IMR-90 (cell line): ENCODE data around the gene CIAO3. TPM values are rescaled to one million over a fixed set of nuclear protein-coding genes. Genes with fewer than 3 reads are reported as not detected.
A peak's percentile ranks its signal among the peaks of the same experiment; 100 is the strongest.

ENCODE experiments used
- ATAC-seq: fragments of 200-7000 bp; cut with Tn5 transposase; 2 replicates; pipeline ENCODE4 v1.9.1; 2020; ENCODE audit warnings: low read depth, mild to moderate bottlenecking, moderate library complexity
- BruUV-seq: library from RNA; stranded (reverse); fragments of 400-500 nt; replicated peaks from 2 replicates; lab custom pipeline; 2021; lab: Mats Ljungman, UMichigan
- CTCF ChIA-PET: fragments of 300-600 bp; formaldehyde crosslinking; extraction: SDS; loops from one replicate; lab custom pipeline; 2021; ENCODE audit warnings: antibody characterized with exemption; lab: Yijun Ruan, JAX
- POLR2A ChIA-PET: fragments of 300-600 bp; sonication (Branson Sonifier 250); formaldehyde crosslinking; loops from one replicate; lab custom pipeline; 2022; ENCODE audit warnings: antibody characterized with exemption; ENCODE audit not compliant: unreplicated experiment; lab: Charles Lee
- DNase-seq: peaks from one replicate; pipeline ENCODE4 v3.0.0; 2013
- H2AFZ ChIP-seq: replicated peaks from 2 replicates; pipeline ENCODE3; 2013; ENCODE audit warnings: low read length, mild to moderate bottlenecking; ENCODE audit not compliant: poor library complexity
- H2AK5ac ChIP-seq: 2 replicates; pipeline ENCODE4 v1.6.1; 2013; ENCODE audit warnings: low read depth, low read length, inconsistent platforms
- H2AK9ac ChIP-seq: replicated peaks from 2 replicates; pipeline ENCODE3; 2013; ENCODE audit warnings: mild to moderate bottlenecking, low read depth, low read length, moderate library complexity; ENCODE audit not compliant: poor library complexity
- H2BK120ac ChIP-seq: 2 replicates; pipeline ENCODE4 v1.6.1; 2013; ENCODE audit warnings: low read depth, low read length, inconsistent platforms
- H2BK15ac ChIP-seq: 3 replicates; pipeline ENCODE4 v1.6.1; 2013; ENCODE audit warnings: low read depth, low read length, inconsistent platforms
- H2BK20ac ChIP-seq: 2 replicates; pipeline ENCODE4 v1.6.1; 2013; ENCODE audit warnings: low read depth, mild to moderate bottlenecking, inconsistent platforms, low read length, moderate library complexity
- H2BK5ac ChIP-seq: 2 replicates; pipeline ENCODE4 v1.6.1; 2013; ENCODE audit warnings: mild to moderate bottlenecking, low read depth, low read length, inconsistent platforms; ENCODE audit not compliant: poor library complexity, severe bottlenecking
- H3K14ac ChIP-seq: replicated peaks from 2 replicates; pipeline ENCODE4 v1.6.1; 2013; ENCODE audit warnings: low read depth, low read length, inconsistent platforms
- H3K18ac ChIP-seq: 2 replicates; pipeline ENCODE4 v1.6.1; 2013; ENCODE audit warnings: low read depth, low read length, control low read depth
- H3K23ac ChIP-seq: 2 replicates; pipeline ENCODE4 v1.6.1; 2013; ENCODE audit warnings: low read depth, low read length, inconsistent platforms
- H3K27ac ChIP-seq: 2 replicates; pipeline ENCODE4 v1.5.1; 2013; ENCODE audit warnings: mild to moderate bottlenecking, control low read depth, low read length; ENCODE audit not compliant: insufficient read depth
- H3K27me3 ChIP-seq: 2 replicates; pipeline ENCODE4 v1.6.1; 2013; ENCODE audit warnings: low read length; ENCODE audit not compliant: control insufficient read depth, insufficient read depth
- H3K36me3 ChIP-seq: 2 replicates; pipeline ENCODE4 v1.6.1; 2013; ENCODE audit warnings: low read length, mixed read lengths; ENCODE audit not compliant: control insufficient read depth, insufficient read depth
- H3K4ac ChIP-seq: 2 replicates; pipeline ENCODE4 v1.6.1; 2013; ENCODE audit warnings: low read depth, low read length, inconsistent platforms
- H3K4me1 ChIP-seq: 2 replicates; pipeline ENCODE4 v1.6.1; 2013; ENCODE audit warnings: low read length, mixed read lengths; ENCODE audit not compliant: control insufficient read depth, insufficient read depth
- H3K4me2 ChIP-seq: 2 replicates; pipeline ENCODE4 v1.6.1; 2013; ENCODE audit warnings: low read depth, mild to moderate bottlenecking, control low read depth, low read length, moderate library complexity
- H3K4me3 ChIP-seq: 2 replicates; pipeline ENCODE4 v1.5.1; 2013; ENCODE audit warnings: low read depth, mild to moderate bottlenecking, control low read depth, low read length, moderate library complexity; ENCODE audit not compliant: insufficient read depth
- H3K56ac ChIP-seq: 2 replicates; pipeline ENCODE4 v1.6.1; 2013; ENCODE audit warnings: low read length, inconsistent platforms; ENCODE audit not compliant: insufficient read depth; ENCODE audit errors: extremely low read depth
- H3K79me1 ChIP-seq, 2 experiments: 2 replicates each; pipeline ENCODE4 v1.6.1; 2013; ENCODE audit warnings: low read length in 2 of 2, inconsistent platforms in 1 of 2, low read depth in 1 of 2
- H3K9ac ChIP-seq: 2 replicates; pipeline ENCODE4 v1.6.1; 2013; ENCODE audit warnings: low read depth, low read length, control low read depth
- H3K9me1 ChIP-seq: 2 replicates; pipeline ENCODE4 v1.6.1; 2013; ENCODE audit warnings: low read length, inconsistent platforms; ENCODE audit not compliant: insufficient read depth
- H3K9me3 ChIP-seq: 2 replicates; pipeline ENCODE4 v1.6.1; 2013; ENCODE audit warnings: low read length; ENCODE audit not compliant: control insufficient read depth, insufficient read depth
- H4K20me1 ChIP-seq: 2 replicates; pipeline ENCODE4 v1.6.1; 2013; ENCODE audit warnings: low read length, inconsistent platforms; ENCODE audit not compliant: insufficient read depth
- H4K5ac ChIP-seq: 2 replicates; pipeline ENCODE4 v1.6.1; 2013; ENCODE audit warnings: mild to moderate bottlenecking, low read depth, low read length, control low read depth
- H4K8ac ChIP-seq, 2 experiments: 2 replicates each; pipeline ENCODE4 v1.6.1; 2013; ENCODE audit warnings: low read depth in 2 of 2, low read length in 2 of 2, control low read depth in 1 of 2, inconsistent platforms in 1 of 2
- H4K91ac ChIP-seq: 2 replicates; pipeline ENCODE4 v1.6.1; 2013; ENCODE audit warnings: low read depth, low read length, inconsistent platforms; ENCODE audit not compliant: insufficient read depth
- BHLHE40 ChIP-seq: fragments of 150-350 bp; IDR thresholded peaks from 2 replicates; pipeline ENCODE4 v1.6.1; 2016; ENCODE audit warnings: mild to moderate bottlenecking, low read depth, low read length
- CEBPB ChIP-seq: IDR thresholded peaks from 2 replicates; pipeline ENCODE4 v1.6.1; 2012; ENCODE audit warnings: low read depth, low read length, improper control_type of control experiment
- CHD1 ChIP-seq: IDR thresholded peaks from 2 replicates; pipeline ENCODE4 v1.6.1; 2012; ENCODE audit warnings: low read depth, low read length, improper control_type of control experiment
- MAZ ChIP-seq: IDR thresholded peaks from 2 replicates; pipeline ENCODE4 v1.6.1; 2012; ENCODE audit warnings: low read depth, mild to moderate bottlenecking, low read length, improper control_type of control experiment, moderate library complexity, borderline replicate concordance
- RAD21 ChIP-seq: IDR thresholded peaks from 2 replicates; pipeline ENCODE4 v1.6.1; 2012; ENCODE audit warnings: low read length, improper control_type of control experiment
- RCOR1 ChIP-seq: IDR thresholded peaks from 2 replicates; pipeline ENCODE4 v1.6.1; 2012; ENCODE audit warnings: mild to moderate bottlenecking, low read length, improper control_type of control experiment; ENCODE audit not compliant: insufficient replicate concordance
- RFX5 ChIP-seq: IDR thresholded peaks from 2 replicates; pipeline ENCODE4 v1.8.0; 2012; ENCODE audit warnings: low read depth, mild to moderate bottlenecking, low read length, moderate library complexity
- USF2 ChIP-seq: fragments of 150-350 bp; IDR thresholded peaks from 2 replicates; pipeline ENCODE4 v1.6.1; 2017; ENCODE audit warnings: mild to moderate bottlenecking, antibody characterized with exemption, low read length, low read depth
- WGBS, 2 experiments: methylation state at CpG; one replicate each; pipeline versions ENCODE4 v1.1.5 to v1.1.7; 2013; ENCODE audit warnings: missing lambda C conversion rate in 2 of 2; ENCODE audit not compliant: insufficient read length in 1 of 2; ENCODE audit errors: extremely low coverage in 2 of 2; 5-methylcytosine and 5-hydroxymethylcytosine counted together
- dilution Hi-C: fragments of 300-500 bp; cut with HindIII; formaldehyde crosslinking; loops from one replicate; pipeline ENCODE4 v1.14.3; 2018; ENCODE audit warnings: low sequenced_read_pairs; ENCODE audit not compliant: unreplicated experiment
- in situ Hi-C: fragments of 300-500 bp; cut with MboI; formaldehyde crosslinking; loops from 3 replicates; pipeline ENCODE4 v1.14.3; 2019; ENCODE audit warnings: low sequenced_read_pairs, inconsistent platforms, mixed read lengths
- intact Hi-C: fragments of 100-400 bp; cut with micrococcal nuclease; formaldehyde crosslinking; loops from 2 replicates; pipeline ENCODE4 v1.10.0; 2022
- polyA plus RNA-seq, 3 experiments: library from polyadenylated mRNA; depleted of rRNA; stranded (reverse); fragments of >200 nt; gene quantifications; 2 replicates each; pipeline ENCODE4 v1.2.3, GENCODE V29; 2012; ENCODE audit warnings: low replicate concordance in 1 of 3
- total RNA-seq: library from RNA; depleted of rRNA; stranded (reverse); fragments of >200 nt; gene quantifications from 2 replicates; pipeline ENCODE4 v1.2.3, GENCODE V29; 2012

CIAO3 gene
- total and polyA plus RNA-seq, 2 of the 4 experiments (the other 2 are of a cell fraction), result 17.0 to 20.2 TPM

DNA sequence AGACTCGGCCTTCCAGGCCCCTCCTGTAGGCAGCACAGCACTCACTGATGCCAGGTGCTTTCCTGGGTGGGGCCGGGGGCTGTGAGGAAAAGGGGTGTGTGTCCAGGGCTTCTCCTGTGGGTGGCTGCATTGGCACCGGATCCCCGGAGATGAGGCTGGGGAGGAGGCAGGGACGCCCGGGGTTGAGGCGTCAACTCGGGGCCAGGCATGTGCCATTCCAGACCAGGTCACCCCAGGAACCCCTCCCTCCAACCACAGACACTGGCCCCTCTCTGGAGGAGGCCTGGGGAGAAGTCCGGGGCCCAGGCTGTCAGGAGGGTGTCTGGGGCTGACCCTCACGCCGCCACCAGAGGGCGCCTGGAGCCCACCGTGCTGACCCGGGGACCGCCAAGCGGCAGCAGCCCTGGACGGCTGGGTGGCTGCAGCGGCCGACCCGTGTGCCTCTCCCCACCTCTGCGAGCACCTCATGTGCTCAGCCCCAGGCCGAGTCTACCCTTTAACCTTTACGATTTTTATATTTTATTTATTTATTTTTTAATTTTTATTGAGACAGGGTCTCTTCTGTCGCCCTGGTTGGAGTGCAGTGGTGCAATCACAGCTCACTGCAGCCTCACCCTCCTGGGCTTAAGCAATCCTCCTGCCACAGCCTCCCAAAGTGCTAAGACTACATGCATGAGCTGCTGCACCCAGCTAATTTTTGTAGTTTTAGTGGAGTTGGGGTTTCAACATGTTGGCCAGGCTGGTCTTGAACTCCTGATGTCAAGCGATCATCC lies 29.1 kb downstream of the CIAO3 start (continued):
- TF ChIP-seq RAD21, result peak; percentile 90
- TF ChIP-seq CHD1, result no peak

DNA sequence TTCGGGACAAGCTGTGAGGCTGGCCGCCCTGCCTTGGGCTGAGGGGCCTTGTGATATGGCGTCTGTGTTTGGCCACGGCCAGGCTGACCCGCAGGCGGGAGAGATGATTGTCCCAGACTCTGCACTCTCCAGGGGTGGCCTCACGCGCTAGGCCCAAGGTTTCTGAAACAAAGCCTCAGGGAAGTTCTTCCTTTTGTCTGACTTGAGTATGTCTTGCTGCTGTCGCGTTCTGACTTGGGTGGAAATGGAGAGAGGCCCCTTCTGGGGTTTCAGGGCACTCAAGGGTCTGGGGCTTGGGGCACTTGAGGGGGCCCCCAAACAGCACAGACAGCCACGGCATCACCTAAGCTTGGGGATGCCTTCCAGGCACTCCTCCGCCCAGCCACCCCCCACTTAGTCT lies 29.7 kb downstream of the CIAO3 start:
- dilution Hi-C loops, result no loop called here

More for the DNA sequence above, 29.7 kb downstream of the CIAO3 start:
- H2AK5ac ChIP-seq, result no peak overlapping the region; the same call in 1 of the 2 replicates
- H3K4me3 ChIP-seq, result no peak overlapping the region
- H3K14ac ChIP-seq, result no peak overlapping the region
- H3K79me1 ChIP-seq, result peaks cover 0 to 4% of the 10 kb centered on the region in 2 experiments; a peak in 1 of 4 replicates
- H3K56ac ChIP-seq, result no peak overlapping the region
- H2BK120ac ChIP-seq, result no peak overlapping the region
- no peak overlapping the region for H3K18ac ChIP-seq
- DNase-seq (no peak), ATAC-seq (no peak)
- H2AFZ ChIP-seq, result no peak overlapping the region
- H3K23ac ChIP-seq, result no peak overlapping the region
- no peaks in the 10 kb centered on the region for H3K9me3 ChIP-seq
- H4K8ac ChIP-seq, result no peak overlapping the region
- H4K20me1 ChIP-seq, result peaks cover 14% of the 10 kb centered on the region
- intact Hi-C loops, result loop anchor here (5.0 kb wide), 1 partner anchor 271 kb away; the partner anchor contains the start of gene SOX8
- CTCF ChIA-PET, result no interaction called here
- no TSS peak for BruUV-seq
- H3K4me2 ChIP-seq, result no peak overlapping the region
- H3K9ac ChIP-seq, result no peak overlapping the region
- H4K91ac ChIP-seq, result no peak overlapping the region
- peaks cover 11% of the 10 kb centered on the region; the same call in 1 of the 2 replicates for H3K4me1 ChIP-seq
- H2BK15ac ChIP-seq, result no peak overlapping the region
- H3K9me1 ChIP-seq, result no peaks in the 10 kb centered on the region
- TF ChIP-seq MAZ, result no peak
- TF ChIP-seq CEBPB, result no peak
- TF ChIP-seq USF2, result no peak
- TF ChIP-seq RCOR1, result no peak
- TF ChIP-seq BHLHE40, result no peak
- TF ChIP-seq CHD1, result no peak
- no peak for TF ChIP-seq RFX5
- H2BK5ac ChIP-seq, result no peak overlapping the region
- no peak overlapping the region for H2BK20ac ChIP-seq
- H3K27ac ChIP-seq, result no peak overlapping the region
- no peak overlapping the region for H2AK9ac ChIP-seq
- no peak overlapping the region for H4K5ac ChIP-seq
- H3K4ac ChIP-seq, result no peak overlapping the region
- POLR2A ChIA-PET, result no interaction called here
- peaks cover 21% of the 10 kb centered on the region for H3K27me3 ChIP-seq
- in situ Hi-C loops, result loop anchor here (5.0 to 25.0 kb wide), 2 partner anchors 76 to 351 kb away; partner anchors contain the start of genes CHTF18, RPUSD1 and SSTR5
- H3K36me3 ChIP-seq, result no peaks in the 10 kb centered on the region
- 63% methylated on average over 5 of the region's 12 CpGs; no CpG with 5 or more reads in 1 of the 2 experiments for WGBS, 2 experiments
